HFFc6 (cell line): ENCODE measurements around the gene CDKN1C. TPM values are rescaled to one million over a fixed set of nuclear protein-coding genes. Genes with fewer than 3 reads are reported as not detected.

ENCODE experiments used
- DNase-seq: peaks from one replicate; pipeline ENCODE4 v3.0.0-alpha.2; 2018
- H3K27ac Mint-ChIP-seq: 2 replicates; pipeline ENCODE4 v1.8.0; 2020; ENCODE audit warnings: mild to moderate bottlenecking, mixed read lengths
- H3K27me3 Mint-ChIP-seq: 2 replicates; pipeline ENCODE4 v1.8.0; 2021; ENCODE audit warnings: mild to moderate bottlenecking, moderate library complexity, mixed read lengths; ENCODE audit not compliant: insufficient read depth
- H3K36me3 Mint-ChIP-seq: 2 replicates; pipeline ENCODE4 v1.8.0; 2021; ENCODE audit warnings: low read depth, mixed read lengths
- H3K4me1 Mint-ChIP-seq: 2 replicates; pipeline ENCODE4 v1.8.0; 2020; ENCODE audit warnings: low read depth, mixed read lengths
- H3K4me3 Mint-ChIP-seq: 2 replicates; pipeline ENCODE4 v1.8.0; 2020; ENCODE audit warnings: mild to moderate bottlenecking, moderate library complexity, mixed read lengths
- H3K9me3 Mint-ChIP-seq: 2 replicates; pipeline ENCODE4 v1.8.0; 2020; ENCODE audit warnings: mild to moderate bottlenecking, mixed read lengths
- total RNA-seq, 6 experiments: library from RNA; stranded (reverse); fragmentation: NEBNext Ultra II Directional; extraction: Animal tissue kit (Norgen Biotek cat#: 25700); gene quantifications; 2 replicates in 1 of 6; 3 replicates in 5 of 6; pipeline ENCODE4 v1.2.3, GENCODE V29; 2021
- TF ChIP-seq, protein P1 (sequence below): fragments of 200-600 bp; sonication (generic); IDR thresholded peaks from 2 replicates; pipeline ENCODE4 v1.5.0; 2021; ENCODE audit warnings: antibody characterized with exemption, mild to moderate bottlenecking

CDKN1C gene
- total RNA-seq, 6 experiments from 2014 or later = 0.17 to 0.24 TPM; not detected in 4

DNA sequence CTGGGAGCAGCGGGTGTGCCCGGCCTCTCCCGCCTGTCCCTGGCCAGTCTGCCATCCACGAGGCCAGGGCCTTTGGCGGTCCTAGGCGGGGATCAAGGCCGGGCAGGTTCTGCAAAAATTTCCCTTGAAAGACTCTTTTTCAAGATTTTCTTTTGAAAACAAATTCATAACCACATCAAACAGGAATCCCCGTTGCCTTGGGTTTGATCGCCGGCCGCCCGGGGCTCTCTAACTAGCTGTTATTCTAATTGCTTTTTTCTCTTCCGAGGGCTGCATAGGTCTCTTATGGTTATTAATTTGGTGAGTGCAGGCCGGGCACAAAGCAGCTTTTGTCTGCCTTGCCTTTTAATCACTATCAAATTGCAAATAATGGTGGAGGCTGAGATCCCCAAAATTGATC is 42.0 kb downstream of the CDKN1C start:
- H3K27me3 Mint-ChIP-seq = peaks cover 20% of the 10 kb centered on the region
- no peaks in the 10 kb centered on the region for H3K36me3 Mint-ChIP-seq
- no peaks in the 10 kb centered on the region for H3K9me3 Mint-ChIP-seq
- no peak for DNase-seq
- H3K4me1 Mint-ChIP-seq = no peaks in the 10 kb centered on the region
- H3K27ac Mint-ChIP-seq = no peak overlapping the region
- TF ChIP-seq, protein P1, sequence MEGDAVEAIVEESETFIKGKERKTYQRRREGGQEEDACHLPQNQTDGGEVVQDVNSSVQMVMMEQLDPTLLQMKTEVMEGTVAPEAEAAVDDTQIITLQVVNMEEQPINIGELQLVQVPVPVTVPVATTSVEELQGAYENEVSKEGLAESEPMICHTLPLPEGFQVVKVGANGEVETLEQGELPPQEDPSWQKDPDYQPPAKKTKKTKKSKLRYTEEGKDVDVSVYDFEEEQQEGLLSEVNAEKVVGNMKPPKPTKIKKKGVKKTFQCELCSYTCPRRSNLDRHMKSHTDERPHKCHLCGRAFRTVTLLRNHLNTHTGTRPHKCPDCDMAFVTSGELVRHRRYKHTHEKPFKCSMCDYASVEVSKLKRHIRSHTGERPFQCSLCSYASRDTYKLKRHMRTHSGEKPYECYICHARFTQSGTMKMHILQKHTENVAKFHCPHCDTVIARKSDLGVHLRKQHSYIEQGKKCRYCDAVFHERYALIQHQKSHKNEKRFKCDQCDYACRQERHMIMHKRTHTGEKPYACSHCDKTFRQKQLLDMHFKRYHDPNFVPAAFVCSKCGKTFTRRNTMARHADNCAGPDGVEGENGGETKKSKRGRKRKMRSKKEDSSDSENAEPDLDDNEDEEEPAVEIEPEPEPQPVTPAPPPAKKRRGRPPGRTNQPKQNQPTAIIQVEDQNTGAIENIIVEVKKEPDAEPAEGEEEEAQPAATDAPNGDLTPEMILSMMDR = no peak
- no peak overlapping the region for H3K4me3 Mint-ChIP-seq

DNA sequence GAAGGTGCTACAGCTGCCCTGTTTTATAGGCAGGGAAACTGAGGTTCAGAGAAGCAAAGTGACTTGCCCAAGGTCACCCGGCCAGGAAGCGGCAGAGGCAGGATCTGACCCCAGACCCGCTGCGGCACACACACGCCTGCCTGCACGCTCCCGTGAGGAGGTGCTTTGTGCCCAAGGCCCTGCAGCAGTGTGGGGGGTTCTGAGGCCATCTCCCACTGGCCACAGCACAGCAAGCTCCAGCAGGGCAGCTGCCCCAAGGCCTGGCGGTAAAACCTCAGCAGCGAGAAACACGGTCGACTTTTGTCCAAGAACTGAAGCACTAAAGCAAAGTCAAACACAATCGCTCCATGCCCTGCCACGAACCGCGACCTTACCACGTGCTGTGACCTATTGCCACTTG is 42.7 kb downstream of the CDKN1C start:
- DNase-seq = no peak
- H3K9me3 Mint-ChIP-seq = no peaks in the 10 kb centered on the region
- H3K4me1 Mint-ChIP-seq = no peaks in the 10 kb centered on the region
- TF ChIP-seq, protein P1 = no peak
- no peak overlapping the region for H3K27ac Mint-ChIP-seq
- H3K36me3 Mint-ChIP-seq = no peaks in the 10 kb centered on the region
- peaks cover 20% of the 10 kb centered on the region for H3K27me3 Mint-ChIP-seq
- no peak overlapping the region for H3K4me3 Mint-ChIP-seq

- Mint-ChIP-seq H3K9me3 (no peaks in the 10 kb centered on the region), H3K4me1 (no peaks in the 10 kb centered on the region), H3K4me3 (no peak overlapping the region), H3K27ac (no peak overlapping the region), H3K36me3 (no peaks in the 10 kb centered on the region), H3K27me3 (peaks cover 25% of the 10 kb centered on the region)
- TF ChIP-seq, protein P1 = no peak
- no peak for DNase-seq
These were observed 44.0 kb downstream of the CDKN1C start for GRCh38 chr11:2841411-2842190.

- H3K27ac Mint-ChIP-seq = no peak overlapping the region
These were observed 46.1 kb downstream of the CDKN1C start for GRCh38 chr11:2839395-2839943.

GRCh38 chr11:2838676-2839294 is 46.8 kb downstream of the CDKN1C start:
- H3K27me3 Mint-ChIP-seq = peaks cover 30% of the 10 kb centered on the region
- H3K9me3 Mint-ChIP-seq = no peaks in the 10 kb centered on the region
- no peaks in the 10 kb centered on the region for H3K4me1 Mint-ChIP-seq
- TF ChIP-seq, protein P1 = no peak
- no peak overlapping the region for H3K27ac Mint-ChIP-seq
- no peaks in the 10 kb centered on the region for H3K36me3 Mint-ChIP-seq
- no peak overlapping the region for H3K4me3 Mint-ChIP-seq
- no peak for DNase-seq

More at GRCh38 chr11:2839395-2839943, 46.1 kb downstream of the CDKN1C start:
- TF ChIP-seq, protein P1 = no peak
- H3K9me3 Mint-ChIP-seq = no peaks in the 10 kb centered on the region
- no peak for DNase-seq
- no peaks in the 10 kb centered on the region for H3K4me1 Mint-ChIP-seq
- H3K4me3 Mint-ChIP-seq = no peak overlapping the region
- H3K27me3 Mint-ChIP-seq = peaks cover 31% of the 10 kb centered on the region
- no peaks in the 10 kb centered on the region for H3K36me3 Mint-ChIP-seq
